Measurements from ENCODE around the gene LAMA3. TPM values are rescaled to one million over a fixed set of nuclear protein-coding genes. Genes with fewer than 3 reads are reported as not detected.

LAMA3 gene
- total and polyA plus RNA-seq, 9 donors: 2.9 to 44.9 (median 14.8) TPM

DNA sequence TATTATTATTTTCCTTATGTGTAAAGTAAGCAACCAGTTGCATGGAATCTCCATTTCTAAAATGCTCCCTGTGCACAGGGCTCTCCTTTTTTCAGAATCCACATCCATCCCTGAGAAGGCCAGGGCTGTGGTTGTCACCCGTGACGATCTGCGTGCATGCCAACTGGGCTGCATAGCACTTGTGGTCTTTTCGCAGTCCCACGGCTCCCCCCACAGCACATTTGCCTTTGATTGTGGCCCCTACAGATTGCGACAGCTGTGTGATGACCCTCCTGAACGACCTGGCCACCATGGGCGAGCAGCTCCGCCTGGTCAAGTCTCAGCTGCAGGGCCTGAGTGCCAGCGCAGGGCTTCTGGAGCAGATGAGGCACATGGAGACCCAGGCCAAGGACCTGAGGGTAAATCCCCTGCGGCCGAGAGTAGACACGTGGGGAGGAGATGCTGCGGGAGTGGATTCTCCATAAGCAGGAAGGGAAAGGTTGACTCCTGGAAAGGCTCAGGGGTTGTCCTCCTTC is 205.5 kb downstream of the LAMA3 start:
- Histone ChIP-seq H3K36me3 (no peaks in the 10 kb centered on the region), H3K27ac (no peak overlapping the region), H3K9me3 (no peaks in the 10 kb centered on the region), H3K27me3 (no peaks in the 10 kb centered on the region), H3K4me3 (no peak overlapping the region), H3K4me1 (ENCODE audit: insufficient read depth) (no peaks in the 10 kb centered on the region)
- intact Hi-C loops (cut with DNase I): no loop called here
- TF ChIP-seq POLR2A (IDR thresholded peaks at IDR 0.05) (no peak), EP300 (IDR thresholded peaks at IDR 0.05) (no peak)
- TF ChIP-seq, protein P1, sequence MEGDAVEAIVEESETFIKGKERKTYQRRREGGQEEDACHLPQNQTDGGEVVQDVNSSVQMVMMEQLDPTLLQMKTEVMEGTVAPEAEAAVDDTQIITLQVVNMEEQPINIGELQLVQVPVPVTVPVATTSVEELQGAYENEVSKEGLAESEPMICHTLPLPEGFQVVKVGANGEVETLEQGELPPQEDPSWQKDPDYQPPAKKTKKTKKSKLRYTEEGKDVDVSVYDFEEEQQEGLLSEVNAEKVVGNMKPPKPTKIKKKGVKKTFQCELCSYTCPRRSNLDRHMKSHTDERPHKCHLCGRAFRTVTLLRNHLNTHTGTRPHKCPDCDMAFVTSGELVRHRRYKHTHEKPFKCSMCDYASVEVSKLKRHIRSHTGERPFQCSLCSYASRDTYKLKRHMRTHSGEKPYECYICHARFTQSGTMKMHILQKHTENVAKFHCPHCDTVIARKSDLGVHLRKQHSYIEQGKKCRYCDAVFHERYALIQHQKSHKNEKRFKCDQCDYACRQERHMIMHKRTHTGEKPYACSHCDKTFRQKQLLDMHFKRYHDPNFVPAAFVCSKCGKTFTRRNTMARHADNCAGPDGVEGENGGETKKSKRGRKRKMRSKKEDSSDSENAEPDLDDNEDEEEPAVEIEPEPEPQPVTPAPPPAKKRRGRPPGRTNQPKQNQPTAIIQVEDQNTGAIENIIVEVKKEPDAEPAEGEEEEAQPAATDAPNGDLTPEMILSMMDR (IDR thresholded peaks at IDR 0.05): no peak
- WGBS, 3 donors: 94 to 95% (median 95%) methylated on average over 14 of the region's 14 CpGs
- DNase-seq: no peak

DNA sequence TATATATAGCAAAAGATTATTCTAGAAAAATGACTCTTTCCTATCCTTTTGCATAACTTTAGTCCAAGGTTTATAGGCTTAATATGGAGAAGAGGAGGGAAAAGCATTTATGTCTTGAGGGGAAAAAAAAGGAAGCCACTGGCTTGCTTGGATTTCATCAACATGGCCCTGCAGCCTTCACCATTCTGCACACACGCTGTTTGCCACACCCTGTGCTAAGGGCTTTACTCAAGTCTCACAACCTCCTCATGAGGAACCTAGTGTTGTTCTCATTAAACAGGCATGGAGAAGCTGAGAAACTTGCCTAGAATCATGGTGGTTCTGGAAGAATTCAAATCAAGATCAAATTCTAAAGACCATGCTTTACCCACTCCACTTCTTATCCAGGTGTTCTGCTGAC is 208.0 kb downstream of the LAMA3 start:
- no peaks in the 10 kb centered on the region for H3K9me3 ChIP-seq
- DNase-seq: no peak
- H3K4me1 ChIP-seq (ENCODE audit: insufficient read depth): no peaks in the 10 kb centered on the region
- H3K27me3 ChIP-seq: no peaks in the 10 kb centered on the region
- no peak overlapping the region for H3K4me3 ChIP-seq
- TF ChIP-seq, protein P1 (IDR thresholded peaks at IDR 0.05): no peak
- TF ChIP-seq EP300 (IDR thresholded peaks at IDR 0.05) (no peak), POLR2A (IDR thresholded peaks at IDR 0.05) (no peak)
- 87 to 100% (median 90%) methylated on average over 1 of the region's 1 CpG for WGBS, 3 donors
- no peaks in the 10 kb centered on the region for H3K36me3 ChIP-seq
- intact Hi-C loops (cut with DNase I): no loop called here
- no peak overlapping the region for H3K27ac ChIP-seq

GRCh38 chr18:23897733-23898132 is 208.5 kb downstream of the LAMA3 start:
- H3K36me3 ChIP-seq: no peaks in the 10 kb centered on the region
- DNase-seq: no peak
- WGBS, 3 donors: 77 to 78% (median 78%) methylated on average over 5 of the region's 5 CpGs
- intact Hi-C loops (cut with DNase I): no loop called here
- no peak overlapping the region for H3K4me3 ChIP-seq
- TF ChIP-seq, protein P1 (IDR thresholded peaks at IDR 0.05): no peak
- no peak for TF ChIP-seq POLR2A (IDR thresholded peaks at IDR 0.05)
- TF ChIP-seq EP300 (IDR thresholded peaks at IDR 0.05): no peak
- no peak overlapping the region for H3K27ac ChIP-seq
- no peaks in the 10 kb centered on the region for H3K27me3 ChIP-seq
- H3K9me3 ChIP-seq: no peaks in the 10 kb centered on the region
- no peaks in the 10 kb centered on the region for H3K4me1 ChIP-seq (ENCODE audit: insufficient read depth)

GRCh38 chr18:23900994-23901393 is 211.7 kb downstream of the LAMA3 start:
- H3K4me1 ChIP-seq (ENCODE audit: insufficient read depth): no peaks in the 10 kb centered on the region
- H3K9me3 ChIP-seq: no peaks in the 10 kb centered on the region
- H3K4me3 ChIP-seq: no peak overlapping the region
- no peaks in the 10 kb centered on the region for H3K27me3 ChIP-seq
- TF ChIP-seq, protein P1 (IDR thresholded peaks at IDR 0.05): no peak
- TF ChIP-seq POLR2A (IDR thresholded peaks at IDR 0.05): no peak
- TF ChIP-seq EP300 (IDR thresholded peaks at IDR 0.05): no peak
- no peak for DNase-seq
- intact Hi-C loops (cut with DNase I): no loop called here
- H3K36me3 ChIP-seq: no peaks in the 10 kb centered on the region
- 31 to 39% (median 38%) methylated on average over 8 of the region's 8 CpGs for WGBS, 3 donors
- H3K27ac ChIP-seq: no peak overlapping the region
